SW 1271 (cell line): Measurements from ENCODE around the gene WDFY4.

Source experiments
- DNase-seq, 2 experiments: peaks; one replicate each; lab custom pipeline; 2025; lab: John Stamatoyannopoulos, UW

WDFY4 gene

DNA sequence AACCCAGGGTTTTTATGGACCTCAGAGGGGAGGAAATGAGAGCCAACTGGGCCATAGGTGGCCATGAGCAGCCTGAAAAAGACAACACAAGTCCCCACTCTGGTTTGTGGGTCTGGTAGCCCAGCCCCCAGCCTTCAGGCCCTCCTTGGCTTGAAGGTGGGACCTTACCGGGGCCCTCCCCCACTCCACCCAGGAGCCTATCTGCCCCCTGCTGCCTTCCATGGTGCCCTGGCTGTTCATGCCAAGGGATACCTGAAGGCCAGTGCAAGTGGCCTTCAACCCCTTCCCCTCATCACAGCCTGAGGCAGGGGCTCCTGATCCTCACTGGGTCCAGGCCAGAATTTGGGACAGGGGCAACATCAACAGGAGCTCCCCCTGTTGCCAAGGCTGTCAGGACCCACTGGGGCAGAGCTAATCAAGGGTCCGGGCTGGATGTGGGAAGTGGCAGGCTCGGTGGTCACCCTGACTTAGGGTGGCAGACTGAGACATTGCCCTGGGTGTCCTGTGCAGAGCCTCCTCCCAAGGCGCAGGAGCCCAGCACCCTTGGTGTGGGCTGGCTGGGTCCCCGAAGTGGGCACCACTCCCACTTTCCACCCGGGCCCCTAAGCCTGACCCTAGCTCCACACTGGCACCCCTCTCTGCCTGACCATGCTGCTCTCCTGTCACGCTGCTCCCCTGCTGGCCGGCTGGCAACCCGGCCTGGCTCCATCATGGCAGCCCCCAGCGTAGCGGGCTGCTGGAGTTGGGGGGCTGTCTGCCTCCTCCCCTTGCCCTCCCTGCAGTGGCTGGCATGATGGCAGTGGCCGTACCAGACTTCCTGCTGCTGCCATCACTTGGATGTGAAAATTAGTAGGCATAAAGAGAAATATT is 6.4 kb downstream of the WDFY4 start:
- DNase-seq: no peak

DNA sequence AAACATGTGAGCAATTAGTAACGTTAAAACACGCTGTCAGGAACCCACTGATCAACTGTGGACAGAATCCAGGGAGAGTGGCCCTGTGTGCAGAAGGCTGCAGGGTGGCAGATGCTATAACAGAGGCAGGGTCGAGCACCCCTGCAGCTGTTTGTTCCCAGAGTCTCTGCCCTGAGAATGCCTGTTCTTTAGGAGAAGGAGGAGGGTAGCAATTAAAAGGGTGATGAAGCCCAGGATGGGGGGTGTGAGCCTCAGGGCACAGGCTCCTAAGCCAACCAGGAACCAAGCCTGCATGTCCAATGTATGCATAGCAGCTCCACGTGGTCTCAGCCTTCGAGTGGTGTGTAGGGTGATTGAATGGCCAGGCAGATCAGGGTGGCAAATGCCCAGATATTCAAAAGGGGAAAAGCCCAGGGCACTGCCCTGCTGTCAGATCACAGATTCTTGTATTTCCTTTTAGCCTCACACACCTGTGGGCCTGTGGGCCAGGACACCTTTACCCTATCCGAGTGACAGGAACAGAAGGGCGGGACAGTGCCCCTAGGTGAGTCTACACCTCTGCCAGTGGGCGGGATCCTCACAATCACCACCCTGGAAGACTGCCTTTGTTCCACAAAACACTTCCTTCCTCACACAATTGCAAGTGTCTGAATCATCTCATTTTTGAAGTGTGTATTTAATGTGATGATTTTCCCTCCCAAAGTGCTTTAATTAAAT is 7.3 kb downstream of the WDFY4 start:
- DNase-seq: no peak

- DNase-seq: no peak
Observed at GRCh38 chr10:48692748-48693147, 8.1 kb downstream of the WDFY4 start.

DNA sequence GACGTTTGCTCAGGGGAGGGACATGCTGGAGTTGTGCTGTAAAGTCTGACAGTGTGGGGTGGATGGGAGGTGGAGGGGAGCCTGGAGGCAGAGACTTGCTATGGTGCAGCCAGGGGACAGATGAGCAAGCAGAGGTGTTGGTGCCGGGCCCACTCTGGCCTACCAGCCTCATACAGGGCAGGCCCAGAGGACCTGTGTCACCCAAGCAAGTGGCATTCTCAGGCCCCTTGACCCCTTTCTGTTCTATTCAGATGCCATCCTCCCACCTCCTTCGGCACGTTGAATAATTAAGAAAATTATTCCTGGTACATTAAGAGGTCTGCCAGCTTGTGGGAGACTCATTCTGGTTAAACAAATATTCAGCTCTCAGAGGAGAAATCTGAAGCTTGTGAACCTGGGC is 8.5 kb downstream of the WDFY4 start:
- no peak for DNase-seq

DNA sequence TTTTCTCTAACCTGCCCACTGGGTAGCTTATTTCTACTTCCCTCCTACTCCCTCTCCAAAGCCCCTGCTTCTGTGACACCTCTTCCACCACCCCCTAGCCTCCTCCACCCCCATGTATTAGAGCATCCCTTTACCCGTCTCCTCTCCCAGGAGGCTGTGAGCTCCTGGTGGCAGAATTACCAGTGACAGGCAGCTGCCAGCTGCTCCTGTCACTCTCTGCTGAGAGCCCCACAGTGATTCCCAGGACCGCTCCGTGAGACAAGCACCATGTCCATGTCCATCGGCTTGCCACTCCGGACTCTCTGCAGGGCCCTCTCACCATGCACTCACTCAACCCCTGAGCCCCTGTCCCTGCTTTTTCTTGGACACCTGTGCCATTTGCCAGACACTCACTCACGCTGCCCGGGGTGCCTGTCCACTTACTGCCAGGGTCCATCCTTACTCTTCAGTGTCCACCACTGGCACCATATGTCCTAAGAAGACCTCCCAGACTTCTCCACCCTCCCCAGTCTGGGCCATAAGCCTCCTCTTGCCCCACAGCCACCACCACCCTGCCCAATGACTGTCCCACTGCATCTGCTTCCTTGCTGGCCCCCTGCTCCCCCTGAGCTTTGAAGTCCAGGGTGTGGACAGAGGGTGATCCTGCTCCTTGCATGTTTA is 9.8 kb downstream of the WDFY4 start:
- no peak for DNase-seq

DNA sequence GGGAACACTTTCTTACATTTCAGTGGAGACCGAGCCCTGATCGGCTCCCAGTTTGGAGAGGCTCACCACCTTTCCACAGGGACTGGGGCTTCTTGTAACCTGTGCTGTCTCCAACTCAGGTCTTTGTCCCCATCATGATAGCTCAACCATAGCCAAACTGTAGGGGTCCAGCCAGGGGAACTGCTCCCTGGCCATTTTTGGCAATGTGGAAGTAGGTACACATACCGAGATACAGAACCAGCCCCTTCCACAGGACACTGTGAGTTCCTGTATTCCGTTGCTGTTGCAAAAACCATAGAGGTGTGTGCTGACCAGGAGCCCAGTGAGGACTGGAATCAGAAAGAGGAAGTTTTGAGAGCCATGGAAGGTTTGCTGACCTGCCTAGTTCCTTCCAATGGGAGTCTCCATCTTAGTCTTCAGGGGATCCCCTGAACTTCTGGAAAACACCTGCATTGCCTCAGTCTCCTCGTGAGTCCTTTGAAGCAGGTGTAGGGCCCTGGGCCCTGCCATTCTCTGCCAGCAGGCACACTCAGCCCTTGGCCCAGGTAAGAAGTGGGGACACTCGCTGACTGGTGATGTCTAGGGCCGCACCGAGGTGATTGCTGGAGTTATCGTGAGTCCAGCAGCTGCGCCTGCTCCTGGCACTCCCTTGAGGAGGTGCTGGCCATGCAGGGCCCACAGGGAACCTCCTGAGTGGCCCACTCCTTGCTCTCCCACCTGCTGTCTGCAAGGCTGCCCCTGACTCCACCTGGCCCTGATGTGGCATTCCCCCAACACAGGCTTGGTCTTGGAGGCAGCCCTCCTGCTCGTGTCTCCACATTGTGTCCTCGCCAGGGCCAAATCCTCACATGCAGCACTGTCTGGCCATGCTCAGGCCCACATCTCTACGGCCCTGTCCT is 11.2 kb downstream of the WDFY4 start:
- no peak for DNase-seq

GRCh38 chr10:48696535-48696873 is 11.8 kb downstream of the WDFY4 start:
- DNase-seq: no peak

GRCh38 chr10:48697091-48697490 is 12.4 kb downstream of the WDFY4 start:
- DNase-seq: no peak

- DNase-seq: no peak
Observed at GRCh38 chr10:48697821-48698764, 13.4 kb downstream of the WDFY4 start.

DNA sequence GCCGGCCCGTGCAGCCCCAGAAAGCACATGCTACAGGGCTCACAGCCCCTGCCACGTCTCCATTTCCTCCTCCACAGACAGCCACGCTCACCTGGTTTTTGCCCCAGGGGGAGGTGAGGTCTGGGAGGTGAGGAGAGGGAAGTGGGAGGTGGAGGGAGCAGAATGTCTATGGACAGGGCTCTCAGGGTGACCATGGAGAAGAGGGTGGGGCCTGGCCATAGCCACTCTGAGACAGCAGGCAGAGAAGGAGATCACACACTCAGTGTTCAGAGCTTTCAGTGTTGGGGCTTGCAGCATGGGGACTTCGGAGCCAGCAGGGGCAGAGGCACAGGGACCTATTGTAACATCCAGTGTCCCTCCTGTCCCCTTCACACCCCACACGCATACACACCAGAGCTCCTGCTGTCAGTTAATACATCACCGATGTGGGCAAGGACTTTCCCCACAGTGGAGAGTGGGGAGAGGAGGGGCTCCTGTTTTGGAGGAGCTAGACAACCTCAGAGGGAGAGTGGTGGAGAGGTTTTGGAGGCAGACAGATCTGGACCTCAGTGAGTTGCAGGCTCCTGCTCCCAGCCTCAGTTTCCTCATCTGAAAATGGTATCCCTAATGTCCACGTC is 14.4 kb downstream of the WDFY4 start:
- DNase-seq: no peak

GRCh38 chr10:48700071-48700470 is 15.4 kb downstream of the WDFY4 start:
- no peak for DNase-seq

DNA sequence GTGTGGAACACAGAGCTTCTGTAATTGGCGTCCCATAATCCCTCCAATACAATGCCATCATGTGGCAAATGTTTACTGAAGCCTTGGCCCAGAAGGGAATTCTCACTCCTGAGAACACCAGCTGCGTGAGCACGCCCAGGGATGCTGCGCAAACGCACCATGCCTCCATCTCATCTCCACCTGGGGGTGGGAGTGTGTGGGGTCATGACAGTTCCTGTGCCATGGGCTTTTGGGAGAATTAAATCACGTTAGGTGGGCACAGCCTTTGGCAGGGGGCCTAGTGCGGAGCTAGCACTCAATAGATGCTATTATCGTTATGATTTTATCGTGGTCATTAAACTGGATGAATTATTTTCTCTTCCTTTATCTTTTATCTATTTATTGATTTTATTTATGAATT is 15.8 kb downstream of the WDFY4 start:
- DNase-seq: no peak

- DNase-seq: no peak
Observed at GRCh38 chr10:48701139-48701901, 16.6 kb downstream of the WDFY4 start.

DNA sequence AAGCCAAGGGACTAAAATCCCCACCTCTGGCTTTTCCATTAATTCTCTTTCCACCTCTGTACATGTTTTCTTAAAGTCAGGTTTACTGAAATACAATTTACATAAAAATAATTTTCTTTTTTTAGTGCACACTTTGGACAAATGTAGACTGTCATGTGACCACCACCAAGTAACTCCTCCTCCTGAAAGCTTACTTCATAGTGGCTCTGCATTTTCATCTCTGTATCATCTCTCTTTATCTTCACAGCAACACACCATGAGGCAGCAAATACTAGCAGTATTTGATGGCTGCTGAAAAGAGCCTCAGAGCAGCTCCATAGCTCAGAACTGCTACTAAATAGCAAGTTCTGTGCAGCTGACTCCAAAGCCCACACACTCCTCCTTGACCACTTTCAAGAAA is 17.3 kb downstream of the WDFY4 start:
- no peak for DNase-seq

- no peak for DNase-seq
Observed at GRCh38 chr10:48703531-48704122, 19.0 kb downstream of the WDFY4 start.

DNA sequence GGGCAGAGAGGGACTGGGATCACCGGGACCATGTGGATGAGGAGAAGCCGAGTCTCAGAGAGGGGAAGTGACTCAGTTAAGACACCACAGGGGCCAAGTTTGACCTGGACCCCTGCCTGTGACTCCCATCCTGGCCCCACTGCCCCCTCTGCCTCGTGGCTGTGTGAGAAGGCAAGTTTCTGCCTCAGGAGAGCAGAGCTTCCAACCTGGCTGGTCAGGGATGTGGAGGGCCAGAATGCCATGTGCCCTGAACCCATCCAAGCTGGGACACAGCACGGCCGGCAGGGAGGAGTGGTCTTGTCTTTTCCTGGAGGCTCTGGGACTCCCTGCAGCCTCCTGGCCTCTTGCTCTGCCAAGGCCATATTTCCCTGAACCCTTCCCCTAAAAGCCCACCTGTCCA is 19.5 kb downstream of the WDFY4 start:
- no peak for DNase-seq

DNA sequence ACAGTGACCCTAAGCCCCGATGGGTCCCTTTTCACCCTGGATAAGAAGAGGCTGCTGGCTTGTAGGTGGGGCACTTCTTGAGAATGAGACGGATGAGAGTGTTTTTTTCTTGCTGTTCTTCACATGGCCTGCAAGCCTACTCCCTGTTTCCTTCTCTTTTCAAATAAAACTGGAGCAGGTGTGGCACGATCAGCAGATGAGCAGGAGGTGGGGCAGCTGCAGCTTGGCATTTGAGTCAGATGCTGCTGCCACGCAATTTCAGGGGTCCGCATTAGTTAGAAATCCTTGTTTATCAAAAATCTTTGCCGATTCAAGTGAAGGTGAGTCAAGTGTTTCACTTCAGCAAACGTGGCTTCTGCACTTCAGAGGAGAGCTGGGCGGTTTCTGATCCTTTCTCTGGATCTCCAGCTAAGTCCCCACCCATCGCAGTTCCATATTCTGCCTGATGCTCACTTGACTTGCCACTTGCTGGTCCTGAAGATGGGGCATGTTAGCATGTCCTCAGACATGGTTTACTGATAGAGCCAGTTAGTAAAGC is 20.8 kb downstream of the WDFY4 start:
- no peak for DNase-seq

DNA sequence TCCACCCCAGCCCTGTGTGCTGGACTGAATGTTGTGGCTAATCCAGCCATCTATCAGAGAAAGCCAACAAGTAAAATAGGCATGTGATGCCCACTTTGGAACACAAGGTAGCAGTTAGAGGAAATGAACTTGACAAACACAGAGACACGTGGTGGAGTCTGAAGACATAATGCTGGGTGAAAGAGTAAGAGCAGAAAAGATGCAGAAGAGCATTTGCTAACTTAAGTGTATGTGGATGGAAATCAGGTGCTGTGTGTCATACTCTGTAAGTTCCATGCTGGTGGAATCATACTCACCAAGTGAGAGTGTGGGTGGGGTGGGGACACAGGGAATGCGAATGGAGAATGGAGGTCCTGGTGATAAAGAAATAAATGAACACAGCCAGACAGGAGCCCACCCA is 22.8 kb downstream of the WDFY4 start:
- no peak for DNase-seq

- no peak for DNase-seq
Observed at GRCh38 chr10:48708144-48708543, 23.5 kb downstream of the WDFY4 start.
